HepG2 (cell line): Measurements from ENCODE around the gene ITIH3. TPM values are rescaled to one million over a fixed set of nuclear protein-coding genes. Genes with fewer than 3 reads are reported as not detected.

ENCODE experiments used
- GATAD2A ChIP-seq: IDR thresholded peaks from 2 replicates; pipeline ENCODE4 v1.6.1; 2016
- PRPF4 ChIP-seq: fragments of 200-400 bp; formaldehyde crosslinking; IDR thresholded peaks from 2 replicates; pipeline ENCODE4 v1.6.1; 2016; ENCODE audit warnings: low read length, low read depth; ENCODE audit not compliant: poor library complexity, severe bottlenecking
- TOE1 ChIP-seq: sonication (generic); formaldehyde crosslinking; IDR thresholded peaks from 2 replicates; pipeline ENCODE4 v1.4.0; 2020; ENCODE audit warnings: mild to moderate bottlenecking, missing genetic modification reagents
- ZNF333 ChIP-seq: sonication (generic); formaldehyde crosslinking; IDR thresholded peaks from 2 replicates; pipeline ENCODE4 v1.4.0; 2020; ENCODE audit warnings: mild to moderate bottlenecking, missing genetic modification reagents, borderline replicate concordance
- ZNF451 ChIP-seq: sonication (generic); formaldehyde crosslinking; IDR thresholded peaks from 2 replicates; pipeline ENCODE4 v1.5.0; 2020; ENCODE audit warnings: mild to moderate bottlenecking, missing genetic modification reagents
- ZNF839 ChIP-seq: sonication (generic); formaldehyde crosslinking; IDR thresholded peaks from 2 replicates; pipeline ENCODE4 v1.4.0; 2020; ENCODE audit warnings: missing genetic modification reagents, mild to moderate bottlenecking, borderline replicate concordance
- polyA plus RNA-seq, 8 experiments: library from polyadenylated mRNA; depleted of rRNA in 3 of 8; stranded (reverse) in 7 of 8; unstranded in 1 of 8; fragments of >200 nt; fragmentation: Illumina TruSeq in 4 of 8; extraction: Trizol in 4 of 8; gene quantifications; 2 replicates each; pipeline versions ENCODE4 v1.2.1 to v1.2.3, GENCODE V29; 2011 to 2016; ENCODE audit warnings: low read depth in 4 of 8, missing spikeins in 1 of 8, mixed read lengths in 1 of 8; ENCODE audit not compliant: insufficient read depth in 1 of 8
- total RNA-seq, 5 experiments: library from RNA; depleted of rRNA; stranded (reverse); fragments of >200 nt; fragmentation: Illumina TruSeq; extraction: Trizol; gene quantifications; 2 replicates each; pipeline ENCODE4 v1.2.3, GENCODE V29; 2016; ENCODE audit warnings: low read depth in 1 of 5
- TF ChIP-seq, protein P1 (sequence below): sonication (generic); formaldehyde crosslinking; IDR thresholded peaks from 2 replicates; pipeline ENCODE4 v1.8.1; 2022; ENCODE audit warnings: mild to moderate bottlenecking, missing genetic modification reagents
- TF ChIP-seq, protein P2 (sequence below): sonication (generic); formaldehyde crosslinking; IDR thresholded peaks from 2 replicates; pipeline ENCODE4 v1.5.0; 2020; ENCODE audit warnings: missing genetic modification reagents
- TF ChIP-seq, protein P3 (sequence below): IDR thresholded peaks from 2 replicates; pipeline ENCODE4 v1.6.1; 2012; ENCODE audit warnings: inconsistent platforms
- TF ChIP-seq, protein P4 (sequence below): sonication (generic); formaldehyde crosslinking; IDR thresholded peaks from 2 replicates; pipeline ENCODE4 v1.4.0; 2020; ENCODE audit warnings: missing genetic modification reagents, mild to moderate bottlenecking, borderline replicate concordance
- TF ChIP-seq, protein P5 (sequence below): sonication (generic); formaldehyde crosslinking; IDR thresholded peaks from 2 replicates; pipeline ENCODE4 v1.5.1; 2020; ENCODE audit warnings: missing genetic modification reagents, mild to moderate bottlenecking, borderline replicate concordance
- TF ChIP-seq, protein P6 (sequence below): fragments of 450-650 bp; IDR thresholded peaks from 2 replicates; pipeline ENCODE4 v1.6.1; 2017
- TF ChIP-seq, protein P7 (sequence below): sonication (generic); formaldehyde crosslinking; conservative IDR thresholded peaks from 2 replicates; pipeline ENCODE4 v1.5.0; 2020; ENCODE audit warnings: missing genetic modification reagents

ITIH3 gene
- total and polyA plus RNA-seq, 2 of the 13 experiments (the other 11 are each of a cell fraction or from before 2014, with no cell fraction given), result 105 to 632 TPM

DNA sequence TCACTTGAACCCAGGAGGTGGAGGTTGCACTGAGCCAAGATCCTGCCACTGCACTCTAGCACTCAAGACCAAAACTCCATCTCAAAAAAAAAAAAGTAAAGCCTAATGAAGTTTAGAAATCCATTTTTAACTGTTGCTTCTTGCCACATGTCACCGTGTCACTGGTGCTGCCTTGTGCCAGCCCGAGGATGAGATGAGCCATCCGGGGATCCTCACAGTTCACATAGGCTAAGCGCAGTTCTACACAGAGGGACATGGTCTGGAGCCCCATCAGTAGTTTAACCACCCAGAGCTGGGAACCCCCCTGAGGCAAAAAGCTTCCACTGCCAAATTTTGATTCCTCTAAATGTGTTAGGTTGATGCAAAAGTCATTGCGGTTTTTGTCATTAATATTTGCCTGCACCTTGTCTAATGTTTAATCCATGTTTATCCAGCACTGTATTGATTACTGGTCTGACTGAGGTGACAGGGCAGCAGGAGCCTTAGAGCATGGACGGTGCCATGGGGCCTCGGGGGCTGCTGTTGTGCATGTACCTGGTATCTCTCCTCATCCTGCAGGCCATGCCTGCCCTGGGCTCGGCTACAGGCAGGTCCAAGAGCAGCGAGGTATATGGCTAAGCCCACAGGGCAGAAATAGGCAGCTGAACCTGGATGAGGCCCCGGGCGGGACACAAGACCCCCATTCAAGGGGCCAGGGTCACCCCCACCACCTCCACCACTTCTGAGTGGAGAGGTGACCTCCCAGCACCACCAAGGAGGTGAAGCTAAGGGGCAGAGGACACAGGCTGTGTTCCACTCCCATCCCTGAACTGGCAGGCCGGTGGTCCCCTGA lies 17.3 kb upstream of the ITIH3 start, which contains the start of gene ITIH1 (continued):
- TF ChIP-seq, protein P1, sequence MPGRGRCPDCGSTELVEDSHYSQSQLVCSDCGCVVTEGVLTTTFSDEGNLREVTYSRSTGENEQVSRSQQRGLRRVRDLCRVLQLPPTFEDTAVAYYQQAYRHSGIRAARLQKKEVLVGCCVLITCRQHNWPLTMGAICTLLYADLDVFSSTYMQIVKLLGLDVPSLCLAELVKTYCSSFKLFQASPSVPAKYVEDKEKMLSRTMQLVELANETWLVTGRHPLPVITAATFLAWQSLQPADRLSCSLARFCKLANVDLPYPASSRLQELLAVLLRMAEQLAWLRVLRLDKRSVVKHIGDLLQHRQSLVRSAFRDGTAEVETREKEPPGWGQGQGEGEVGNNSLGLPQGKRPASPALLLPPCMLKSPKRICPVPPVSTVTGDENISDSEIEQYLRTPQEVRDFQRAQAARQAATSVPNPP (CRISPR knock-in tag), result no peak
- TF ChIP-seq, protein P2, sequence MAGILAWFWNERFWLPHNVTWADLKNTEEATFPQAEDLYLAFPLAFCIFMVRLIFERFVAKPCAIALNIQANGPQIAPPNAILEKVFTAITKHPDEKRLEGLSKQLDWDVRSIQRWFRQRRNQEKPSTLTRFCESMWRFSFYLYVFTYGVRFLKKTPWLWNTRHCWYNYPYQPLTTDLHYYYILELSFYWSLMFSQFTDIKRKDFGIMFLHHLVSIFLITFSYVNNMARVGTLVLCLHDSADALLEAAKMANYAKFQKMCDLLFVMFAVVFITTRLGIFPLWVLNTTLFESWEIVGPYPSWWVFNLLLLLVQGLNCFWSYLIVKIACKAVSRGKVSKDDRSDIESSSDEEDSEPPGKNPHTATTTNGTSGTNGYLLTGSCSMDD (CRISPR knock-in tag), result no peak
- TF ChIP-seq, protein P3, sequence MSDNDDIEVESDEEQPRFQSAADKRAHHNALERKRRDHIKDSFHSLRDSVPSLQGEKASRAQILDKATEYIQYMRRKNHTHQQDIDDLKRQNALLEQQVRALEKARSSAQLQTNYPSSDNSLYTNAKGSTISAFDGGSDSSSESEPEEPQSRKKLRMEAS, result 0 out of 2 replicates have a peak, but pooled peaks have one; percentile 42
- peak; percentile 37; the same call in 1 of the 2 replicates for TF ChIP-seq ZNF333 (CRISPR knock-in tag)
- TF ChIP-seq, protein P4, sequence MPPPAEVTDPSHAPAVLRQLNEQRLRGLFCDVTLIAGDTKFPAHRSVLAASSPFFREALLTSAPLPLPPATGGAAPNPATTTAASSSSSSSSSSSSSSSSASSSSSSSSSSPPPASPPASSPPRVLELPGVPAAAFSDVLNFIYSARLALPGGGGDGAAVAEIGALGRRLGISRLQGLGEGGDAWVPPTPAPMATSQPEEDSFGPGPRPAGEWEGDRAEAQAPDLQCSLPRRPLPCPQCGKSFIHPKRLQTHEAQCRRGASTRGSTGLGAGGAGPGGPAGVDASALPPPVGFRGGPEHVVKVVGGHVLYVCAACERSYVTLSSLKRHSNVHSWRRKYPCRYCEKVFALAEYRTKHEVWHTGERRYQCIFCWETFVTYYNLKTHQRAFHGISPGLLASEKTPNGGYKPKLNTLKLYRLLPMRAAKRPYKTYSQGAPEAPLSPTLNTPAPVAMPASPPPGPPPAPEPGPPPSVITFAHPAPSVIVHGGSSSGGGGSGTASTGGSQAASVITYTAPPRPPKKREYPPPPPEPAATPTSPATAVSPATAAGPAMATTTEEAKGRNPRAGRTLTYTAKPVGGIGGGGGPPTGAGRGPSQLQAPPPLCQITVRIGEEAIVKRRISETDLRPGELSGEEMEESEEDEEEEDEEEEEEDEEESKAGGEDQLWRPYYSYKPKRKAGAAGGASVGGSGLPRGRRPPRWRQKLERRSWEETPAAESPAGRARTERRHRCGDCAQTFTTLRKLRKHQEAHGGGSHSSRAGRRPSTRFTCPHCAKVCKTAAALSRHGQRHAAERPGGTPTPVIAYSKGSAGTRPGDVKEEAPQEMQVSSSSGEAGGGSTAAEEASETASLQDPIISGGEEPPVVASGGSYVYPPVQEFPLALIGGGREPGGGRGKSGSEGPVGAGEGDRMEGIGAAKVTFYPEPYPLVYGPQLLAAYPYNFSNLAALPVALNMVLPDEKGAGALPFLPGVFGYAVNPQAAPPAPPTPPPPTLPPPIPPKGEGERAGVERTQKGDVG, result no peak
- TF ChIP-seq ZNF839 (CRISPR knock-in tag), result no peak
- no peak for TF ChIP-seq PRPF4
- TF ChIP-seq, protein P5, sequence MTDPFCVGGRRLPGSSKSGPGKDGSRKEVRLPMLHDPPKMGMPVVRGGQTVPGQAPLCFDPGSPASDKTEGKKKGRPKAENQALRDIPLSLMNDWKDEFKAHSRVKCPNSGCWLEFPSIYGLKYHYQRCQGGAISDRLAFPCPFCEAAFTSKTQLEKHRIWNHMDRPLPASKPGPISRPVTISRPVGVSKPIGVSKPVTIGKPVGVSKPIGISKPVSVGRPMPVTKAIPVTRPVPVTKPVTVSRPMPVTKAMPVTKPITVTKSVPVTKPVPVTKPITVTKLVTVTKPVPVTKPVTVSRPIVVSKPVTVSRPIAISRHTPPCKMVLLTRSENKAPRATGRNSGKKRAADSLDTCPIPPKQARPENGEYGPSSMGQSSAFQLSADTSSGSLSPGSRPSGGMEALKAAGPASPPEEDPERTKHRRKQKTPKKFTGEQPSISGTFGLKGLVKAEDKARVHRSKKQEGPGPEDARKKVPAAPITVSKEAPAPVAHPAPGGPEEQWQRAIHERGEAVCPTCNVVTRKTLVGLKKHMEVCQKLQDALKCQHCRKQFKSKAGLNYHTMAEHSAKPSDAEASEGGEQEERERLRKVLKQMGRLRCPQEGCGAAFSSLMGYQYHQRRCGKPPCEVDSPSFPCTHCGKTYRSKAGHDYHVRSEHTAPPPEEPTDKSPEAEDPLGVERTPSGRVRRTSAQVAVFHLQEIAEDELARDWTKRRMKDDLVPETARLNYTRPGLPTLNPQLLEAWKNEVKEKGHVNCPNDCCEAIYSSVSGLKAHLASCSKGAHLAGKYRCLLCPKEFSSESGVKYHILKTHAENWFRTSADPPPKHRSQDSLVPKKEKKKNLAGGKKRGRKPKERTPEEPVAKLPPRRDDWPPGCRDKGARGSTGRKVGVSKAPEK (CRISPR knock-in tag), result 0 out of 2 replicates have a peak, but pooled peaks have one; percentile 30
- no peak for TF ChIP-seq ZNF451
- TF ChIP-seq, protein P6, sequence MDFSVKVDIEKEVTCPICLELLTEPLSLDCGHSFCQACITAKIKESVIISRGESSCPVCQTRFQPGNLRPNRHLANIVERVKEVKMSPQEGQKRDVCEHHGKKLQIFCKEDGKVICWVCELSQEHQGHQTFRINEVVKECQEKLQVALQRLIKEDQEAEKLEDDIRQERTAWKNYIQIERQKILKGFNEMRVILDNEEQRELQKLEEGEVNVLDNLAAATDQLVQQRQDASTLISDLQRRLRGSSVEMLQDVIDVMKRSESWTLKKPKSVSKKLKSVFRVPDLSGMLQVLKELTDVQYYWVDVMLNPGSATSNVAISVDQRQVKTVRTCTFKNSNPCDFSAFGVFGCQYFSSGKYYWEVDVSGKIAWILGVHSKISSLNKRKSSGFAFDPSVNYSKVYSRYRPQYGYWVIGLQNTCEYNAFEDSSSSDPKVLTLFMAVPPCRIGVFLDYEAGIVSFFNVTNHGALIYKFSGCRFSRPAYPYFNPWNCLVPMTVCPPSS, result no peak
- peak; percentile 59 for TF ChIP-seq GATAD2A (CRISPR knock-in tag)
- TF ChIP-seq, protein P7, sequence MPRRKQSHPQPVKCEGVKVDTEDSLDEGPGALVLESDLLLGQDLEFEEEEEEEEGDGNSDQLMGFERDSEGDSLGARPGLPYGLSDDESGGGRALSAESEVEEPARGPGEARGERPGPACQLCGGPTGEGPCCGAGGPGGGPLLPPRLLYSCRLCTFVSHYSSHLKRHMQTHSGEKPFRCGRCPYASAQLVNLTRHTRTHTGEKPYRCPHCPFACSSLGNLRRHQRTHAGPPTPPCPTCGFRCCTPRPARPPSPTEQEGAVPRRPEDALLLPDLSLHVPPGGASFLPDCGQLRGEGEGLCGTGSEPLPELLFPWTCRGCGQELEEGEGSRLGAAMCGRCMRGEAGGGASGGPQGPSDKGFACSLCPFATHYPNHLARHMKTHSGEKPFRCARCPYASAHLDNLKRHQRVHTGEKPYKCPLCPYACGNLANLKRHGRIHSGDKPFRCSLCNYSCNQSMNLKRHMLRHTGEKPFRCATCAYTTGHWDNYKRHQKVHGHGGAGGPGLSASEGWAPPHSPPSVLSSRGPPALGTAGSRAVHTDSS, result no peak
- TF ChIP-seq TOE1 (CRISPR knock-in tag), result no peak
